Non-pigmented ciliary epithelial cell (primary cell): ENCODE results near the gene PRSS1.
"Not testable (repeated sequence)": the region's sequence is repeated elsewhere in the genome, so short reads cannot be mapped to it uniquely, and the experiment has no call there.

ENCODE experiments used
- DNase-seq: peaks from one replicate; pipeline ENCODE4 v3.0.0-alpha.2; 2010; ENCODE audit warnings: low read depth

PRSS1 gene

GRCh38 chr7:142749218-142749993 is at the start of gene PRSS1:
PRSS1 (plus strand) TSS chr7:142749472; CDS start chr7:142749485, 13 bp downstream.
- DNase-seq: no peak

DNA sequence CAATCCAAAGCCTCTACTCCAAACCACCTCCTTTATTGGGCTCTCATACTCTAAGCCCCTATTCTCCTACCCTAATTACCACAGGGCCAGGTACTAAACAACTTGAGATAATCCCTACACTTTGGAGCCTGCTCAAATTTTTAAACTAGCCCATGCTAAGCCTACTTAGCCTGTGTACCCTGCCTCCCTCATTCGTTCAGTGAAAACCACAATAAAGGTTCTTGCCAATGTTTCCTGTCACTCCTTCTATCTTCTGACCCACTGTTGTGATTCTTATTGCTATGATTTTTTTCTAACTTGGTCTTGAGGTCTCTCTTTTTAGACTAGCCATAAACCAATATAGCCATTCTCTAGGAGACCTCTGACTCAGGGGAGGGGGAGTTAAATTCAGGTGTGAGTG is 48.3 kb upstream of the PRSS1 start:
- not testable (repeated sequence) for DNase-seq

DNA sequence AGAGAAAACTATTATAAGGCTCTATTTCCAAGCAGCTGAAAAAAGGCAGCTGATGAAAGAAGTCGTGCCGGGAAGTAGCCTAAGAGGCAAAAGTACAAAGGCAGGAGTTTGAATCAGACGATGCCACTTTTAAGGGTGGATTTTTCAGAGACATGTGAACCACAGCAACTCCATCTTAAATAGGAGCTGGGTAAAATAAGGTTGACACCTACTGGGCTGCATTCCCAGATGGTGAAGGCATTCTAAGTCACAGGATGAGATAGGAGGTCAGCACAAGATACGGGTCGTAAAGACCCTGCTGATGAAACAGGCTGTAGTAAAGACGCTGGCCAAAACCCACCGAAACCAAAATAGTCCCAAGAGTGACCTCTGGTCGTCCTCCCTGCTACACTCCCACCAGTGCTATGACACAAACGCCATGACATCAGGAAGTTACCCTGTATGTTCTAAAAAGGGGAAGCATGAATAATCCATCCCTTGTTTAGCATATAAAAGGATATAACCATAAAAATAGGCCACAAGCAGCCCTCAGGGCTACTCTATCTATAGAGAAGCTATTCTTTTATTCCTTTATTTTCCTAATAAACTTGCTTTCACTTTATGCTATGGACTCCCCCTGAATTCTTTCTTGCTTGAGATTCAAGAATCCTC is 45.5 kb upstream of the PRSS1 start:
- DNase-seq: no peak

- DNase-seq: not testable (repeated sequence)
These were observed 40.5 kb upstream of the PRSS1 start for GRCh38 chr7:142708726-142709125.

DNA sequence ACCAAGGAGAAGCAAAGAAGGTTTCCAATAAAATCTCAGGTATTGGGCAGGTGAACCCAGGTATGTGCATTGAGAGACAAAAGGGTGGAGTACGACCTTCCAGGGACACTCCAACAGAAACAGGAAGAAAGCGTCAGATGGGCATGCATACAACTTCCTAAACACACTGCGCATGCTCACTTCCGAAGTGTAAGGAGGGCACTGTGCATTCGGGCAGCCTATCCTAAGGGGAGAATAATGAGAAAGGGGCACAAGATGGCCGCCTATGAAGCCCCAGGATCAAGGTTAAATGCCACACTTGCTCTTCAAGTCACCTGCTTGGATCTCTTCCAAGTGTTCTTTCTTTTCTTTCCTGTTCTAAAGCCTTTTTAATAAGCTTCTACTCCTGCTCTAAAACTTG is 39.4 kb upstream of the PRSS1 start:
- DNase-seq: no peak

- no peak for DNase-seq
These were observed 38.1 kb upstream of the PRSS1 start for GRCh38 chr7:142711196-142711595.

- DNase-seq: no peak
These were observed 37.3 kb upstream of the PRSS1 start for GRCh38 chr7:142711746-142712616.

- DNase-seq: no peak
These were observed 36.7 kb upstream of the PRSS1 start for GRCh38 chr7:142712617-142712957.

DNA sequence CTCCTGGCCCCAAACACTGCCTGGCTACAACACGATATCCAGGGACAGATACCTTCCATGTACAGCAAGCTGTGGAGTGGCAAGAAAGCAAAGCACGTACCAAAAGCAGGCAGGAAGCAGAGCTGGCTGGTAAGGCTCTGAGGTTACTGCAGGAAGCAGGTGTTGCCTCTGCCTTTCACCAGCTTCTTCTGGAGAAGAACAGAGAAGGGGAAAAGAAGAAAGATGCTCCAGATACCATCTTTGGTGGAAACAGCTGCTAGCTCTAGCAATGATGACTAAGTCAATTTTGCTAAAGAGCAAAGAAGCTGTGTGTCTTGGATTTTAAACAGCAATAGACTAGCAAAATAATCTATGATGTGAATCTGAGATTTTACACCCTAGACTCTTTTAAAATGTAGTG is 34.9 kb upstream of the PRSS1 start:
- DNase-seq: no peak

- no peak for DNase-seq
These were observed 32.7 kb upstream of the PRSS1 start for GRCh38 chr7:142716596-142716995.

DNA sequence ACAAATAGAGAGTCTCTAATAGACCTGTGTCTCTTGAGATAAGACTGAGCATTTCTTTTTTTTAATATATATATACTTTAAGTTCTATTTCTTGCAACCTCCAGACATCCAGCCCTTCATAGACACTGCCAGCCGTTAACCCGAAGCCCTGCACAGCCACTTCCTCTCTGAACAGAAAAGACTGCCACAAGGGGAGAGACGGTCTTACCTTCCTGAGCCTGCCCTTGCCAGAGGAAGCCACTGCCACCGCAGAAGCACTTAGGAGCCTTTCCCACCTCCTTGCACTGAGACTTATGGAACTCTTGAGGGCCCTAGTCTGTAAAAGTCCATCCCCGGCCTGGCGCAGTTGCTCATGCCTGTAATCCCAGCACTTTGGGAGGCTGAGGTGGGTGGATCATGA is 31.8 kb upstream of the PRSS1 start:
- DNase-seq: no peak

- no peak for DNase-seq
These were observed 31.0 kb upstream of the PRSS1 start for GRCh38 chr7:142718313-142718712.

- DNase-seq: no peak
These were observed 29.0 kb upstream of the PRSS1 start for GRCh38 chr7:142720172-142720773.

- DNase-seq: no peak
These were observed 28.3 kb upstream of the PRSS1 start for GRCh38 chr7:142720986-142721385.

DNA sequence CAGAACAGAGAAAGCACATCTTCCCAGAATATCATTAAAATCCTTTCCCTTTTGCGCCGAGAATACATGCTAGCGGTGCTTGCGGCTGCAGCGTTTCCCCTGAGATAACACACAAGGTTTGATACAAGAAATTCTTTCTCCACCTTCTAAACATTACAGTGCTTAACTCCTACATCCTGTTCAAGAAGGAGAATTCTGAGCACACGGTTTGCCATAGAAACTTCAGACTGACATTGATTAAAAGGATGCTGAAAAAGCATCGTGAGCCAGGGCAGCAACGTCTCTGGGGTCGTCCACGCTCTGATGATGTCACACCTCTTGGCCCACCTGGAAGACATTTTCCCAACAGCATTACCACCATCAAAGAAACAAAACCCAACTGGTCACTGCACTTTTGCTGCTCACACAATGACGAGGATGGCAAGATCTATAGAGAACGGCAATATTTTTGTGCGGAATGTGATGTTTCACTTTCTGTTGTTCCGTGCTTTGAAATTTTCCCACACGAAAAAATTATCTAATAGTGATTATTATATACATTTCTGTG is 27.0 kb upstream of the PRSS1 start:
- DNase-seq: no peak

DNA sequence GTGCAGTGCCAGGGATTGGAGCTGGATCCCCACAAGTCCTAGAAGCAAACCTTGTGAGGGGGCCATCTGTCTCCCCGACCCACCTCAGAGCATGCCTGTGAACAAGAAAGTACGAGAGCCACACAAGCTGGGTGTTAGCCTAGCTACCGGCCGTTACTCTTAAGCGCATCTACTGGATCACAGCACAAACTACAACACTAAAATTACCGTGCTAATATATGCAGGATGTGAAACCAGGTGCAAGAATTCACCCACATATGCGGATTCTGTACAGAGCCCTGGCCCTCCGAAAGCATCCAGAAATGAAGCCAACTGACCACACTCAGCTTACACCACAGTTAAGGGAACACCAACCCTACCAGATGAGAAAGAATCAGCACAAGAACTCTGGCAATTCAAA is 16.0 kb upstream of the PRSS1 start:
- no peak for DNase-seq

DNA sequence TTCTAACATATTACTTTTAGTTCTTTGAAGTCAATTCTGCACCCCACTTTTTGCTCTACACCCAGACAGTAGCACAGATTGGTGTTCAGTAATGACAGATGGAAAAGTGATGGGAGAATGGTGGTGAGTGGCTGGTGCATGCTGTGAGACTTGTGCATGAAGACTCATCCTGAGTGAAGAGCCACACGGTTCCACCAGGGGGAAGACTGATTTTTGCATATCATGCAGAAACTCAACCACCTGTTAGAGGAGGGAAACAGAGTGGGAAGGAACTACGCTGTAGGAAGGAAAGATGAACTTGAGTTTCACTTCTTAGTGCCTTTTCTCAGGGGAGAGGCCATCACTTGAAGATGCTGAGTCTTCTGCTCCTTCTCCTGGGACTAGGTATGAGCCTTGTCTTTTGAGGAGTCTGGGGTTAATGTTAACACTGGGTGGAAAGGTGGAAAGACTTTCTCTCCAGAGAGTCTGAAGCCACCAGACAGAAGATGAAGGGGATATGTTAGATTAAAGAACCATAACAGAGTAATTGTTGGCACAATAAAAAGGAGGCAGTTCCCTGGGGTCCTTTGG is 9.3 kb upstream of the PRSS1 start:
- DNase-seq: no peak

- no peak for DNase-seq
These were observed 8.5 kb upstream of the PRSS1 start for GRCh38 chr7:142740786-142741185.

- DNase-seq: not testable (repeated sequence)
These were observed 7.3 kb upstream of the PRSS1 start for GRCh38 chr7:142741932-142742331.

GRCh38 chr7:142745091-142745635 is 4.1 kb upstream of the PRSS1 start:
- DNase-seq: no peak

GRCh38 chr7:142745745-142746144 is 3.5 kb upstream of the PRSS1 start:
- no peak for DNase-seq
